Muscle layer of duodenum (tissue), 2 donors: Measurements from ENCODE around the gene PPP1R9A.

Source experiments
- H3K27ac ChIP-seq: one replicate; pipeline ENCODE4 v1.7.0; 2013; ENCODE audit warnings: mild to moderate bottlenecking, low read length
- H3K27me3 ChIP-seq: one replicate; pipeline ENCODE4 v1.7.0; 2013; ENCODE audit warnings: low read depth, mild to moderate bottlenecking, control low read depth, low read length
- H3K36me3 ChIP-seq, 2 donors: one replicate each; pipeline ENCODE4 v1.7.0; 2013; ENCODE audit warnings: low read length in 2 of 2, control low read depth in 1 of 2, mild to moderate bottlenecking in 1 of 2; ENCODE audit not compliant: insufficient read depth in 2 of 2, control insufficient read depth in 1 of 2
- H3K4me1 ChIP-seq, 2 donors: one replicate each; pipeline ENCODE4 v1.7.0; 2013; ENCODE audit warnings: low read length in 2 of 2, mild to moderate bottlenecking in 2 of 2, control low read depth in 1 of 2, moderate library complexity in 1 of 2; ENCODE audit not compliant: insufficient read depth in 2 of 2, control insufficient read depth in 1 of 2
- H3K4me3 ChIP-seq, 2 donors: one replicate each; pipeline ENCODE4 v1.7.0; 2013; ENCODE audit warnings: low read length in 2 of 2, low read depth in 1 of 2, mild to moderate bottlenecking in 1 of 2
- H3K9me3 ChIP-seq, 2 donors: one replicate each; pipeline ENCODE4 v1.7.0; 2013; ENCODE audit warnings: low read length in 2 of 2, control low read depth in 1 of 2, mild to moderate bottlenecking in 1 of 2; ENCODE audit not compliant: control insufficient read depth in 1 of 2
- donor health status: healthy.

Gene PPP1R9A

DNA sequence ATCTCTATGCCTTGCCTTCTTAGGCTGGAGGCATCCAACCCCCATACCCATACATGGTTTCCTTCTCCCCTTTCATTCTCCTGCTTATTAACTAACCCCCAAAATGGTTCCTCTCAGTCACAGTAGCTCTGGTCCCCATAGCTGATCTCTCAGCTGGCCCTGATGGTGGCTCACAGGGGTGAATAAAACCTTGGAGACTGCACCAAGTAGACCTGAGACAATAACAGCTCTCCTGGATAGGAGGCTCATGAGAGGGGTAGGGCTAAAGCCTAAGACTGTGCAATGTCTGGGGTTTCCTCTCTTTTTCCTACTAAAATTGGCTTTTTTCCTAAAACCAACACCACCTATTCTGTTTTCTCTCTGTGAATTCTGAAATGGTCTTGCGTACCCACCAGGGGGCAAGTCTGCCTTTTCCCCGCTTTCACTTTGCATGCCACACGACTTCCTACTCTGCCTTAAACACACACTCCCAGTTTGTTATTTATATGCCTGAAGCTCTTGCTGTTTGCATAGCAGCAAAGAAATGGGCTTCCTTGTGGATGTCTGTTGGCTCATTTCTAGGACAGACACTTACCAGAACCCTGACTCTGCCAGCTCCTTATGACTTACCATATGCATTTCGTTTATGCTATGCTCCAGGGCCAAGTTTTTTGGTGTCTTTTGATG lies 435.4 kb downstream of the PPP1R9A start:
- Histone ChIP-seq H3K27me3 (no peaks in the 10 kb centered on the region), H3K36me3 (no peaks in the 10 kb centered on the region), H3K27ac (no peak overlapping the region), H3K9me3 (no peaks in the 10 kb centered on the region), H3K4me3 (no peak overlapping the region), H3K4me1 (no peaks in the 10 kb centered on the region)
